ENCODE results near the gene CEMIP. TPM values are rescaled to one million over a fixed set of nuclear protein-coding genes. Genes with fewer than 3 reads are reported as not detected.

Gene CEMIP
- total RNA-seq, 2 experiments from 2014 or later, result not detected

DNA sequence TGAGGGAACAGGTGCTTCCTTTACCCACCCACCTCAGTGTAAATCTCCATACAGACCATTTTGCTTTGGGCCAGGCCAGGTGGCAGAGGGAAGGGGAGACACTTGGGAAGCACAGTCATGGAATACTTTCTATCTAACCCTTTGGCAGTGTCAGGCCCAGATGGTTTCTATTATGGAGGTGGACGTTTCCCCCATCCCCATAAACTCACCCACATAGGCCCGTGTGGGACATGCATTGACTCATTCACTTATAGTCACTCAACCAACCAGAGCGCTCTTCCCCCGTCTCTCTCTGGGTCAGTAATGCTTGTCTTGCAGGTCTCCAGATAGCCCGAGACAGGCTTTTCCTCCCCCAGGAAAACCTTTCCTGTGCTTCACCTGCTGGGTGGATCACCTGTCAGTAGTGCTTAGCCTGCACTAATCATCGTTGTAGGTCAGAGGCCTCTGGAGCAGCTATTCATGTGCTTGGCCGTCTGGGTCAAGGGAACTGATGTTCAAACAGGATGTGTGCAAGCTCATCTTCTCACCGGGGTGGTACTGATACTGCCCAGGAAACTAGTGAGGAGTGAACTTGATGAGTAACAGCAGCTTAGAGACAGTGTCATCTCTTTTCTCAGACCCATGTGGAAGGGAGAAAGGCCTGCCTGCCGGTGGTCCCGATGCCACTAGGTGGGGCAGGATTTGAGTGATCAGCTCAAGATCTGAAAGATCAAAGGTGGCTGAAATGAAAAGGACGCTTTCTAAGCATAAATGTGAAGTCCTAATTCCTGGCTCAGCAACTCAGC, 67.1 kb downstream of the CEMIP start:
- no peak for TF ChIP-seq EZH2phosphoT487 (IDR thresholded peaks at IDR 0.05; ENCODE audit: borderline replicate concordance, low read depth, low read length)
- TF ChIP-seq, protein P1, sequence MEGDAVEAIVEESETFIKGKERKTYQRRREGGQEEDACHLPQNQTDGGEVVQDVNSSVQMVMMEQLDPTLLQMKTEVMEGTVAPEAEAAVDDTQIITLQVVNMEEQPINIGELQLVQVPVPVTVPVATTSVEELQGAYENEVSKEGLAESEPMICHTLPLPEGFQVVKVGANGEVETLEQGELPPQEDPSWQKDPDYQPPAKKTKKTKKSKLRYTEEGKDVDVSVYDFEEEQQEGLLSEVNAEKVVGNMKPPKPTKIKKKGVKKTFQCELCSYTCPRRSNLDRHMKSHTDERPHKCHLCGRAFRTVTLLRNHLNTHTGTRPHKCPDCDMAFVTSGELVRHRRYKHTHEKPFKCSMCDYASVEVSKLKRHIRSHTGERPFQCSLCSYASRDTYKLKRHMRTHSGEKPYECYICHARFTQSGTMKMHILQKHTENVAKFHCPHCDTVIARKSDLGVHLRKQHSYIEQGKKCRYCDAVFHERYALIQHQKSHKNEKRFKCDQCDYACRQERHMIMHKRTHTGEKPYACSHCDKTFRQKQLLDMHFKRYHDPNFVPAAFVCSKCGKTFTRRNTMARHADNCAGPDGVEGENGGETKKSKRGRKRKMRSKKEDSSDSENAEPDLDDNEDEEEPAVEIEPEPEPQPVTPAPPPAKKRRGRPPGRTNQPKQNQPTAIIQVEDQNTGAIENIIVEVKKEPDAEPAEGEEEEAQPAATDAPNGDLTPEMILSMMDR (conservative IDR thresholded peaks at IDR 0.05; ENCODE audit: low read length), result no peak; the same call in 1 of the 2 replicates
- POLR2A ChIA-PET, result interaction anchor here (1.1 kb wide), 1 partner anchor 17 kb away, joined by 3 read pairs; no protein-coding TSS in a partner anchor
- no peaks in the 10 kb centered on the region for H3K9me3 ChIP-seq (ENCODE audit: low read length)
- DNase-seq (ENCODE audit: low spot score), result no peak
- no peaks in the 10 kb centered on the region for H4K20me1 ChIP-seq (ENCODE audit: insufficient read depth, low read length)
- H3K27ac ChIP-seq (ENCODE audit: low read depth, low read length, poor library complexity, severe bottlenecking), result no peak overlapping the region
- H3K4me1 ChIP-seq (ENCODE audit: insufficient read depth, low read length, poor library complexity, severe bottlenecking), result no peaks in the 10 kb centered on the region
- intact Hi-C loops (cut with micrococcal nuclease; ENCODE audit: unreplicated experiment), result no loop called here
- no peak overlapping the region for H3K4me2 ChIP-seq (ENCODE audit: low read length)
- H3K79me2 ChIP-seq (ENCODE audit: insufficient read depth, low read depth, low read length), result no peaks in the 10 kb centered on the region
- H3K4me3 ChIP-seq (ENCODE audit: low read depth, low read length, poor library complexity, severe bottlenecking), result no peak overlapping the region
- CTCF ChIA-PET (ENCODE audit: unreplicated experiment), result no interaction called here
- BruUV-seq (replicated peaks), result no TSS peak
- H2AFZ ChIP-seq (ENCODE audit: low read length), result no peak overlapping the region
- no peaks in the 10 kb centered on the region for H3K9me2 ChIP-seq (ENCODE audit: insufficient read depth, low read length)
- no peaks in the 10 kb centered on the region for H3K36me3 ChIP-seq (ENCODE audit: insufficient read depth, low read length)

DNA sequence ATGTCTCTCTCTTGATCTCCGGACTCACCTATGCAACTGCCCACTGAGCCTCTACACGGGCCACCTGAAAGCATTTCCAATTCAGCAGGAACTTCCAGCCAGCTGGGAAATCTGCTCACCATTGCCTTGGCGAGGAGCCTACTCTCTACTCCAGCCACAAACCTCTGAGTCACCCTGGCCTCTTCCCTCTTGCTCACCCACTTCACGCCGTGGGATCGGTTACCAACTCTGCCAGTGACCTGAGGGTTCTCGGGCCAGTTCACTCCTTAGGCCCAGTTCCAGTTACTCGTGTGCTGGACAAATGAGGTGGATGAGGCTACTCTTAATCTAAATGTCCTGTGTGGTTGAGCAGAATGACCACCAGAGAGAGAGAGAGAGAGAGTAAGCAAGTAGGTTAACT, 70.1 kb downstream of the CEMIP start:
- BruUV-seq (replicated peaks), result no TSS peak
- no peaks in the 10 kb centered on the region for H3K36me3 ChIP-seq (ENCODE audit: insufficient read depth, low read length)
- ChIA-PET POLR2A (no interaction called here), CTCF (ENCODE audit: unreplicated experiment) (interaction anchor here (0.5 kb wide), 1 partner anchor 96 kb away, joined by 3 read pairs; no protein-coding TSS in a partner anchor)
- no peak for DNase-seq (ENCODE audit: low spot score)
- H3K9me3 ChIP-seq (ENCODE audit: low read length), result no peaks in the 10 kb centered on the region
- H3K4me2 ChIP-seq (ENCODE audit: low read length), result no peak overlapping the region
- no peak overlapping the region for H3K4me3 ChIP-seq (ENCODE audit: low read depth, low read length, poor library complexity, severe bottlenecking)
- TF ChIP-seq, protein P1 (conservative IDR thresholded peaks at IDR 0.05; ENCODE audit: low read length), result no peak
- TF ChIP-seq EZH2phosphoT487 (IDR thresholded peaks at IDR 0.05; ENCODE audit: borderline replicate concordance, low read depth, low read length), result no peak
- H2AFZ ChIP-seq (ENCODE audit: low read length), result no peak overlapping the region
- no peaks in the 10 kb centered on the region for H3K4me1 ChIP-seq (ENCODE audit: insufficient read depth, low read length, poor library complexity, severe bottlenecking)
- H3K79me2 ChIP-seq (ENCODE audit: insufficient read depth, low read depth, low read length), result no peaks in the 10 kb centered on the region
- no peaks in the 10 kb centered on the region for H4K20me1 ChIP-seq (ENCODE audit: insufficient read depth, low read length)
- intact Hi-C loops (cut with micrococcal nuclease; ENCODE audit: unreplicated experiment), result no loop called here
- no peak overlapping the region for H3K27ac ChIP-seq (ENCODE audit: low read depth, low read length, poor library complexity, severe bottlenecking)
- no peaks in the 10 kb centered on the region for H3K9me2 ChIP-seq (ENCODE audit: insufficient read depth, low read length)

DNA sequence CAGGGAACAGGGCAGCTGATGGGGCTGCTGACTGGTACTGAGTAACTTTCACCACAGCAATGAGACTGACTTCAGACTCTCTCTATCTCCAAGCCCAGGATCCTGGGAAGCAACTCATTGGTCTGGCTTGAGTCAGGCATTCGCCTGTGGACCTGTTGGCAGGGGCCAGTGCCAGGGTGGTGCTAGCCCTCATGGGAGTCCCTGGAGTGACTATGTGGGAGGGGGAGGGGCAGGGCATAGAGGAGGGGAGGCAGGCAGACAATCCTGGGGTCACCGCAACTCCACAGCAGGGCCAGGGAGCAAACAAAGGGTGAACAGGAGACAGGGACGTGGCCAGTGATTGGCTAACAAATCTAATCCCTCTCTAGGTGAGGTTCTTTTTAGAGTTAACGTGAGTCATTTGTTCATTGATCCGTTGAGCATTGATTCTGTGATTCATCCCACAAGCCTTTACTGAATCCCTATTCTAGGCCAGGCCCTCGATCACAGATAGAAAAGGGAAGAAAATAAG, 71.8 kb downstream of the CEMIP start:
- no peak overlapping the region for H3K4me2 ChIP-seq (ENCODE audit: low read length)
- no peaks in the 10 kb centered on the region for H3K79me2 ChIP-seq (ENCODE audit: insufficient read depth, low read depth, low read length)
- CTCF ChIA-PET (ENCODE audit: unreplicated experiment), result no interaction called here
- no peaks in the 10 kb centered on the region for H3K36me3 ChIP-seq (ENCODE audit: insufficient read depth, low read length)
- no peaks in the 10 kb centered on the region for H3K9me2 ChIP-seq (ENCODE audit: insufficient read depth, low read length)
- POLR2A ChIA-PET, result no interaction called here
- no peaks in the 10 kb centered on the region for H3K9me3 ChIP-seq (ENCODE audit: low read length)
- intact Hi-C loops (cut with micrococcal nuclease; ENCODE audit: unreplicated experiment), result no loop called here
- H3K27ac ChIP-seq (ENCODE audit: low read depth, low read length, poor library complexity, severe bottlenecking), result no peak overlapping the region
- no TSS peak for BruUV-seq (replicated peaks)
- H3K4me1 ChIP-seq (ENCODE audit: insufficient read depth, low read length, poor library complexity, severe bottlenecking), result no peaks in the 10 kb centered on the region
- DNase-seq (ENCODE audit: low spot score), result no peak
- H2AFZ ChIP-seq (ENCODE audit: low read length), result no peak overlapping the region
- TF ChIP-seq, protein P1 (conservative IDR thresholded peaks at IDR 0.05; ENCODE audit: low read length), result no peak
- TF ChIP-seq EZH2phosphoT487 (IDR thresholded peaks at IDR 0.05; ENCODE audit: borderline replicate concordance, low read depth, low read length), result no peak
- no peak overlapping the region for H3K4me3 ChIP-seq (ENCODE audit: low read depth, low read length, poor library complexity, severe bottlenecking)
- H4K20me1 ChIP-seq (ENCODE audit: insufficient read depth, low read length), result no peaks in the 10 kb centered on the region

Data from OCI-LY7 (cell line).